GM04503 (cell line): ENCODE data around the gene CCDC194.
A peak's percentile ranks its signal among the peaks of the same experiment; 100 is the strongest.

Source experiments
- DNase-seq: peaks from one replicate; pipeline ENCODE4 v3.0.0-alpha.2; 2012; ENCODE audit warnings: low read depth

Gene CCDC194, protein sequence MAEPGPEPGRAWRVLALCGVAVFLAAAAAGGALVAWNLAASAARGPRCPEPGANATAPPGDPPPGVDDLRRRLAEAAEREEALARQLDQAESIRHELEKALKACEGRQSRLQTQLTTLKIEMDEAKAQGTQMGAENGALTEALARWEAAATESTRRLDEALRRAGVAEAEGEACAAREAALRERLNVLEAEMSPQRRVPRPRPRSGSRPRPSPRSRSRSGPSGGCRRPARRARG

DNA sequence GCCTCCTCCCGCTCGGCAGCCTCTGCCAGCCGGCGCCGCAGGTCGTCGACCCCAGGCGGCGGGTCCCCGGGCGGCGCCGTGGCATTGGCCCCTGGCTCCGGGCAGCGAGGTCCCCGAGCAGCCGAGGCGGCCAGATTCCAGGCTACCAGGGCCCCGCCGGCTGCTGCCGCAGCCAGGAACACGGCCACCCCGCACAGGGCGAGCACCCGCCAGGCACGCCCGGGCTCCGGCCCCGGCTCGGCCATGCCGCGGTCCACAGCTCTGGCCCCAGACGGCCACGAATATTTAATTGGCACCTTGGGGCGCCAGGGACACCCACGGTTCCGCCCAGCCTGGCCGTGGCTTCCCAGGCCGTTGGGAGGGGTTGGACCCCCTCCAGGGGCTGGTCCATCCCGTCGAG is at the start of gene CCDC194:
Gene CCDC194, minus strand, starts transcription at position 283 of the 400 bp plus-strand sequence. Its CDS starts 38 bp downstream, at position 245.
- DNase-seq: no peak

- DNase-seq: no peak
Measured at GRCh38 chr19:17441241-17442021, 47.4 kb upstream of the CCDC194 start.

DNA sequence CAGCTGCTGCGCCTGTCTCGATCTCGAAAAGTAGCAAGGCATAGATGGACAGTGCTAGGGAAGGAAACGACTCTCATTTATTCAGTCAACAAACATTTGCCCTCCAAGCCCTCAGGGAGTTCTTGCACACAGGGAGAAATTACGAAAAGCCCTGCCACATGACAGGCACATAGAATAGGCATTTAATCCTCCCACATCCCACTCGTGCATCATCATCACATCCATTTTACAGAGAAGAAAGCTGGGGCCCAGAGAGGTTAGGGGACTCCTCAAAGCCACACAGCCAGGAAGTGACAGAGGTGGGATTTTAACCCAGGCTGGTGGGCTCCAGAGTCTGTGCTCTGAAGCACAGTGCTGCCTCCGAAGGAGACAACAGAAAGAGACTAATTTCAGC is 42.9 kb upstream of the CCDC194 start:
- DNase-seq: no peak

- no peak for DNase-seq
Measured at GRCh38 chr19:17436094-17436873, 42.3 kb upstream of the CCDC194 start.

DNA sequence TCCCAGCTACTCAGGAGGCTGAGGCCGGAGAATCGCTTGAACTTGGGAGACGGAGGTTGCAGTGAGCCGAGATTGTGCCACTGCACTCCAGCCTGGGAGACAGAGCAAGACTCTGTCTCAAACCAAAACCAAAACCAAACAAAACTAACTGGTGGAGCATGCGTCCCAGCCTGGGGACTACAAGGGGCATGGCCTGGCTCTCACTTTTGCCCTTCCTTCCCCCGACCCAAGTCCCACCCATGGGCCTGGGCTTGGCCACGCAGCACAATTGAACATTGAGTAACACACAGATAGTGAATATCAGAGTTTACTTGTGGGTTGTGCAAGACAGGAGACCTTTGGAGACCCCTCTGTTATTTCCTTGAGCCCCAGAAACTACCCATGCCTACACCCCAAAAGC is 41.2 kb upstream of the CCDC194 start:
- no peak for DNase-seq

- no peak for DNase-seq
Measured at GRCh38 chr19:17431417-17431816, 37.4 kb upstream of the CCDC194 start.

DNA sequence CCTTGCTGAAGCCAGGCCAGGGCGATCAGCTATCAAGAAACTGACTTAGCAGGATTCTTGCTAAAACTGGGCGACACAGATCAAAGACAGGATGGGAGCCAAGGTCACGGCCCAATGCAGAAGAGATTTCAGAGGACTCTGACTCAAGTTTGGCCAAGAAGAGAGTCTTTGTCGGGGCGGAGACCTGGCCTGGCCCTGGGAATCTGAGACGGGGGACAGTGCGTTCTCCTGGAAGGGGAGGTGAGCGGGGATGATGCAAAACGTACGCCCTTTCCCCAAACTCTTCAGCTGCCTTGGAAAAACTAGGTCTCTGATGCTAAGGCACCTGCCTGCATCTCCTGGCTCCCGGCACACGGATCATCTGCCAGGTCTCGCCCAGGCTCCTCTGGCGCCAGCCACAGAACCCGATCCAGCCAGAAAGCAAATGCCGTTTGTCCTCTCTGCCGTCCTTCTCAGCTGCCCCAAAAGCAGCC is 35.7 kb upstream of the CCDC194 start:
- no peak for DNase-seq

- DNase-seq: no peak
Measured at GRCh38 chr19:17424743-17425365, 30.9 kb upstream of the CCDC194 start.

DNA sequence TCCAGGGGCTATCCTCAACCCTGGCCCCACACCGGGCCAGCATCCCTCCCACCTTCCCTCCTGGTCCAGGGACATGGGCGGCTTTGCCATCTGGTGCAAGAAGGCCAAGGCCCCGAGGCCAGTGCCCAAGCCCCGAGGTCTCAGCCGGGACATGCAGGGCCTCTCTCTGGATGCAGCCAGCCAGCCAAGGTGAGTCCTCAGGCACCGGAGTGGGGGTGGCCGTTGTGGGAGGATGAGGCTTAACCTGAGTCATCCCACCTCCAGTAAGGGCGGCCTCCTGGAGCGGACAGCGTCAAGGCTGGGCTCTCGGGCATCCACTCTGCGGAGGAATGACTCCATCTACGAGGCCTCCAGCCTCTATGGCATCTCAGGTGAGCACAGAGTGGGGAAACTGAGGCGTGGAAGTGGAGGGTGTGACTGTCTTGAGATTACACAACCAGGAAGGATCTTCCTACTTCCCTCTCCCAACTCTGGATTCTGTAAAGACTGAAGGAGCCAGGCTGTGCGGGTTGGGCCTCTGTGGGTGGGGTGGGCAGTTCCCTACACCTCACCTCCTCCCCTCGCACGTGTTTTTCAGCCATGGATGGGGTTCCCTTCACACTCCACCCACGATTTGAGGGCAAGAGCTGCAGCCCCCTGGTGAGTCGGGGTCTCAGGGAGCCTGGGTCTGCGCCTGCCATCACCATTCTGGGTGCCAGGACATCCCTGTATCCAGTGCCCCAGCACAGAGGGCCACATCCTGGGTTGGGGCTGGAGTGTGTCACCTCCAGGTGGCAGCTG is 29.6 kb upstream of the CCDC194 start:
- DNase-seq: no peak

DNA sequence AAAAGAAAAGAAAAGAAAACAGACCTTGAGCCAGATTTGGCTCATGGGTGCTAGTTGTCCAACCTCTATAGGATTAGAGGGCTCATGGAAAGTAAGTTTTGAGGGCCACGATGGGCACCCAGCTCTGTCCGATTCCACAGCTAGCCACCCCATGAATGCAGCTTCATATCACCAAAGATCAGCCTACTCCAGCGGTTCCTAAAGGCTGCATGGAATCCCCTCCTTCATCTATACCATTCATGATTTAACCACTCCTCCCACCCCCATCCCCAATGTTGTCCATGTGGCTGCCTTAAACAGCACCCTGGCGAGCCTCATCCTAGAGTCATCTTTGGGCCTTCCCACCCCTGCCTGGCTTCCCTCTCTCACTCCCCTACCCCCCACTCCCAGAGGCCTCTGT is 27.9 kb upstream of the CCDC194 start:
- no peak for DNase-seq

GRCh38 chr19:17420475-17420924 is 26.5 kb upstream of the CCDC194 start:
- DNase-seq: no peak

GRCh38 chr19:17419621-17420474 is 25.9 kb upstream of the CCDC194 start, which contains the start of gene MVB12A:
TSS of gene MVB12A (plus strand) at chr19:17420047. CDS start at chr19:17420136, 89 bp downstream.
- DNase-seq: peak; percentile 95

DNA sequence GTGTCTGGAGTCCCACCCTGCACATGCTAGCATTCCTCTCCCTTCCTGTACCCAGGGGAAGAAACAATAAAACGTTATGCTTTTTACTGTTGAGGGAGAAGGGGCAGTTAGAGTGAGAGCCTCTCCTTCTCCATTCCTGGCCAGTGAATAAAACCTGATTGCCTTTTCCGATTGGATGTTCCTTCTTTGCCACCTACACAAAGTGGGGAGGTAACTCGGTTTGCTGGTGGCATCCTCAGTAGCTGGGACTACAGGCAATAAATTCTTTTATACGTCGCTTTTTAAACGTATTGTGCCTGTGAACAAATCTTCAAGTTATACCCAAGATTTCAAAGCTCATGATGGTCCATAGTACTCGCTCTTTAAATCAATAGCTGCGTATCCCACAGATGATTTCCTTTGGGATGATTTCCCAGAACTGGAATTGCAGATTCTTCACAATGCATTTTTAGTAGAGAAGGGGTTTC is 25.2 kb upstream of the CCDC194 start:
- DNase-seq: no peak

DNA sequence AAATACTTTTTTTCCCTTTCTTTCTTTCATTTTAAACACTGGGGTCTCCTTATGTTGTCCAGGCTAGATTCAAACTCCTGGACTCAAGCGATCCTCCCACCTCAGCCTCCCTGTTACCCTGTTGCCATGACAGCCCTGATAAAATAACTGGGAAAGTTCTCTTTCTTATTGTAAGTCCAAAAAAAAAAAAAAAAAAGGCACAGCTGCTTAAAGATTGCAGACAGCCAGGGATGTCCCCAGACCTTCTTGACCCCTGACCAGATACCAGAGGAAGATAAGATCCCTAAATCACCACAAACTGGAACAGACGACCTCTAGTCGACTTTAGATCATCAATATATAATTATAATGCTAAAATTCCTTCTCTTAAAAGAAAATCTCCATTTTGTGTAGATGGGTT is 24.7 kb upstream of the CCDC194 start:
- DNase-seq: no peak

DNA sequence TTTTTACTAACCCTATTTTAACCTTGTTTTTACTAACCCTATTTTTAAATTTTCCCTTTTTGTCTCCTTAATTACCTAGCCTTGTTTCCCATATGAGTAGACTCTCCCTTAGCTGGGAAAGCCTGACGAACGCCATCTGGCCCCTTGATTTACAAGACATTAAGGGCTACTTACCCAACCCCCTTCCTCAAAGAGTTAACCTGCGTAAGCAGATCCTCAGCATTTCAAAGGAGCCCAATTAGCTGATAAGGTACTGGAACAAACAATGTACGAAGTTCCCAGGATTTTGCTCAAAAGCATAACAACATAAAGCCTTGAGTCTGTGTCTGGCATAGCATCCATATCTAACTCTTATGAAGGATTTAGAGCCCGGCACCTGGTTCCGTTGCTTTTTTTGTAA is 21.1 kb upstream of the CCDC194 start:
- no peak for DNase-seq

DNA sequence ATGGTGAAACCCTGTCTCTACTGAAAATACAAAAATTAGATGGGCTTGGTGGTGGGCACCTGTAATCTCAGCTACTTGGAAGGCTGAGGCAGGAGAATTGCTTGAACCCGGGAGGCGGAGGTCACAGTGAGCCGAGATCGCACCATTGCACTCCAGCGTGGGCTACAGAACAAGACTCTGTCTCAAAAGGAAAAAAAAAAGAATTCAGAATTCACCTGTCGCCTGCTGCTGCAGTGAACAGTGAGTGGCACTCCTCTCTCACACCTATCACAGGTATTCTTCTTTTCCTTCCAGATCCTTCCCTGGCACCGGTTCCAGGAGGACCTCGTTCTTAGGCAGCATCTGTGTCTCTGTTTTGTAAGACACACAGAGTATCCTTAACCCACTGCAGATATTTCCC is 20.1 kb upstream of the CCDC194 start:
- no peak for DNase-seq

DNA sequence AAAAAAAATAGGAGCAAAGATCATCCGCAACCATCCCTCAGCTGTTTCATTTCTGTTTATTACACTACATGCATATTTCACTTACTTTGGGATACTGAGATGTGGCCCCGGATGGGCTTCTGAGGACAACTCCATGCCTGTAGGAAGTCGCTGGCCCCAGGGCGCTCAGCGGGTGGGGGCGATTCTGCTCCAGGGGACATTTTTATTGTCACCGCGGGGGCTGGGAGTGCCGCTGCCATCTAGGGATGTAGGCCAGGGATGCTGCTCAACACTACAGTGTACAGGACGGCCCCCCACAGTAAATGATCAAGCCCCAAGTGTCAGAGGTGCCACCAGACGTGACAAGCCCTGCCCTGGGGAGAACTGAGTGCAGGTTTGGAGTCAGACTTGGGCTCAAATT is 17.8 kb upstream of the CCDC194 start:
- no peak for DNase-seq

DNA sequence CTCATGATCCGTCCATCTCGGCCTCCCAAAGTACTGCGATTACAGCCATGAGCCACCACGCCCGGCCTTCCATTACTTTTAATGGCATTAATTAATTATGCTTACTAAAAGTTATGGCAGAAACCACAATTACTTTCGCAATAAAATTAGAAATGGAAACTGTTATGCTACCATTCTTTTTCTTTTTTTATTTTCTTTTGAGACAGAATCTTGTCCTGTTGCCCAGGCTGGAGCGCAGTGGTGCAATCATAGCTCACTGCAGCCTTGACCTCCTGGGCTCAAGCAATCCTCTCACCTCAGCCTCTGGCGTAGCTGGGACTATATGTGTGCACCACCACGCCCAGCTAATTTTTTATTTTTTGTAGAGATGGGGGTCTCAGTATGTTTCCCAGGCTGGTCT is 16.0 kb upstream of the CCDC194 start:
- no peak for DNase-seq

- no peak for DNase-seq
Measured at GRCh38 chr19:17406887-17407196, 12.8 kb upstream of the CCDC194 start.
